HepG2 (cell line): Measurements from ENCODE around the gene CLPTM1. TPM values are rescaled to one million over a fixed set of nuclear protein-coding genes. Genes with fewer than 3 reads are reported as not detected.

Experiments used
- CBX5 ChIP-seq: sonication (generic); formaldehyde crosslinking; IDR thresholded peaks from 2 replicates; pipeline ENCODE4 v1.4.0; 2020; ENCODE audit warnings: missing genetic modification reagents, borderline replicate concordance
- HMG20A ChIP-seq: IDR thresholded peaks from 2 replicates; pipeline ENCODE4 v1.6.1; 2016; ENCODE audit warnings: borderline replicate concordance
- MZF1 ChIP-seq: sonication (generic); formaldehyde crosslinking; IDR thresholded peaks from 2 replicates; pipeline ENCODE4 v1.8.1; 2023; ENCODE audit warnings: mild to moderate bottlenecking, missing genetic modification reagents, borderline replicate concordance
- XBP1 ChIP-seq: sonication (generic); formaldehyde crosslinking; IDR thresholded peaks from 2 replicates; pipeline ENCODE4 v1.5.0; 2020; ENCODE audit warnings: missing genetic modification reagents
- ZHX2 ChIP-seq, 2 experiments: sonication (generic) in 1 of 2; formaldehyde crosslinking in 1 of 2; IDR thresholded peaks; 2 replicates each; pipeline versions ENCODE4 v1.6.1 to v1.9.0; 2014 to 2022; ENCODE audit warnings: antibody characterized with exemption in 1 of 2, borderline replicate concordance in 1 of 2, inconsistent platforms in 1 of 2, low read depth in 1 of 2, missing genetic modification reagents in 1 of 2
- ZNF44 ChIP-seq: sonication (generic); formaldehyde crosslinking; IDR thresholded peaks from 2 replicates; pipeline ENCODE4 v1.5.1; 2020; ENCODE audit warnings: mild to moderate bottlenecking, missing genetic modification reagents
- ZNF501 ChIP-seq: sonication (generic); formaldehyde crosslinking; IDR thresholded peaks from 2 replicates; pipeline ENCODE4 v1.5.1; 2020; ENCODE audit warnings: mild to moderate bottlenecking, moderate library complexity, missing genetic modification reagents
- ZNF646 ChIP-seq: sonication (generic); formaldehyde crosslinking; IDR thresholded peaks from 2 replicates; pipeline ENCODE4 v1.9.0; 2021; ENCODE audit warnings: mild to moderate bottlenecking, missing genetic modification reagents
- polyA plus RNA-seq, 8 experiments: library from polyadenylated mRNA; depleted of rRNA in 3 of 8; stranded (reverse) in 7 of 8; unstranded in 1 of 8; fragments of >200 nt; fragmentation: Illumina TruSeq in 4 of 8; extraction: Trizol in 4 of 8; gene quantifications; 2 replicates each; pipeline versions ENCODE4 v1.2.1 to v1.2.3, GENCODE V29; 2011 to 2016; ENCODE audit warnings: low read depth in 4 of 8, missing spikeins in 1 of 8, mixed read lengths in 1 of 8; ENCODE audit not compliant: insufficient read depth in 1 of 8
- total RNA-seq, 5 experiments: library from RNA; depleted of rRNA; stranded (reverse); fragments of >200 nt; fragmentation: Illumina TruSeq; extraction: Trizol; gene quantifications; 2 replicates each; pipeline ENCODE4 v1.2.3, GENCODE V29; 2016; ENCODE audit warnings: low read depth in 1 of 5
- TF ChIP-seq, protein P1 (sequence below): sonication (generic); formaldehyde crosslinking; IDR thresholded peaks from 2 replicates; pipeline ENCODE4 v1.8.0; 2022; ENCODE audit warnings: missing genetic modification reagents, mild to moderate bottlenecking, moderate library complexity, borderline replicate concordance
- TF ChIP-seq, protein P2 (sequence below): sonication (generic); formaldehyde crosslinking; IDR thresholded peaks from 2 replicates; pipeline ENCODE4 v1.8.0; 2022; ENCODE audit warnings: mild to moderate bottlenecking, missing genetic modification reagents, moderate library complexity

Gene CLPTM1
- total and polyA plus RNA-seq, 2 of the 13 experiments (the other 11 are each of a cell fraction or from before 2014, with no cell fraction given), result 34.9 to 42.8 TPM

DNA sequence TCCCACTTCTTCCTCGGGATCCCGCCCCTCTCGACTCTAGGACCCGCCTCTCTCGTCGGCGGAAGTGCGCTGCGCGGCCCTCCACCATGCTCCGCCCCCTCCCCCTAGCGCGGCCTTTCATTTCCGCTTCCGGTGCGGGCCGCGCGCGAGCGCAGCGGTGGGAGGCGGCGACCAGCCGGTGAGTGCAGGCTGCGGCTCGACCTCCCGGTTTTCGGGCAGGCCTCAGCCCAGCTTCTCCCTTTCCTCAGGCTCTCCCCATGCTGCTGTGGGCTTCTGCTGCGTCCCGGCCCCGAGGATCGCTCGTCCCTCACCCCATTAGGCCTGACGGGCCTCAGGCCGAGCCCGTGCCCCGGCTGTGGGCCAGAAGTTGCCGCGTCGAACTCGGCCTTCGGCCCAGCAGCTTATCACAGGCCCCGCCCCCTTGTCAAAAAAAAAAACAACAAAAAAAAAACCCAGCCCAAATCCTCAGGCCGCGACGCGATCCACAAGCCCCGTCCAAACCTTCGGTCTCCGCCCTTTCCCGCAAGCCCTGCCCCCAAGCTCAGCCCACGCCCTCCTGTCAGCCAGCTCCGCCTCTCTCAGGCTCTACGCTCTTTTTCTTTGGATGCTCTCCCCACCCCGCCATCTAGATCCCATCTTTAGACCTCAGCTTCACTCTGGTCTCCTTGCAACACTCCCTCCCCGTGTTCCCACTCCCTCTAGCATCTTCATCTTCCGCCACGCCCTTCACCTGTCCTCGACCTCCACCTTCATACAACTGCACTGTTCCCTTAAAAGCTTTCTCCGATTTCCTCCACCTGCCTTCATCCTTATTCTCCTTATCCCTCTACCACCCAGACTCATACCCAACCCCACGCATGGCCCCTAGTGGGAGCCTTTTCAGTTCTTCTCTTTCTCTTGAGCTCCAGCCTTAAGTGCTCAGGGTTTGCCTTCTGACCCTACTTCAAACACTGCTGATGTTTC lies 84.0 kb downstream of the CLPTM1 start, which contains the start of gene CLASRP (continued):
- TF ChIP-seq HMG20A (CRISPR knock-in tag) (no peak), XBP1 (no peak), CBX5 (CRISPR knock-in tag) (no peak), ZHX2 (IDR thresholded peaks at IDR 0.05; ENCODE audit: low read depth) (0 out of 2 replicates have a peak, but pooled peaks have one; percentile 58), ZHX2 (CRISPR knock-in tag; IDR thresholded peaks at IDR 0.05; ENCODE audit: borderline replicate concordance) (peak; percentile 75; the same call in 1 of the 2 replicates), ZNF501 (peak; percentile 85), MZF1 (CRISPR knock-in tag) (no peak), ZNF646 (no peak), ZNF44 (CRISPR knock-in tag) (no peak)
- TF ChIP-seq, protein P1, sequence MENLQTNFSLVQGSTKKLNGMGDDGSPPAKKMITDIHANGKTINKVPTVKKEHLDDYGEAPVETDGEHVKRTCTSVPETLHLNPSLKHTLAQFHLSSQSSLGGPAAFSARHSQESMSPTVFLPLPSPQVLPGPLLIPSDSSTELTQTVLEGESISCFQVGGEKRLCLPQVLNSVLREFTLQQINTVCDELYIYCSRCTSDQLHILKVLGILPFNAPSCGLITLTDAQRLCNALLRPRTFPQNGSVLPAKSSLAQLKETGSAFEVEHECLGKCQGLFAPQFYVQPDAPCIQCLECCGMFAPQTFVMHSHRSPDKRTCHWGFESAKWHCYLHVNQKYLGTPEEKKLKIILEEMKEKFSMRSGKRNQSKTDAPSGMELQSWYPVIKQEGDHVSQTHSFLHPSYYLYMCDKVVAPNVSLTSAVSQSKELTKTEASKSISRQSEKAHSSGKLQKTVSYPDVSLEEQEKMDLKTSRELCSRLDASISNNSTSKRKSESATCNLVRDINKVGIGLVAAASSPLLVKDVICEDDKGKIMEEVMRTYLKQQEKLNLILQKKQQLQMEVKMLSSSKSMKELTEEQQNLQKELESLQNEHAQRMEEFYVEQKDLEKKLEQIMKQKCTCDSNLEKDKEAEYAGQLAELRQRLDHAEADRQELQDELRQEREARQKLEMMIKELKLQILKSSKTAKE (CRISPR knock-in tag), result no peak
- TF ChIP-seq, protein P2, sequence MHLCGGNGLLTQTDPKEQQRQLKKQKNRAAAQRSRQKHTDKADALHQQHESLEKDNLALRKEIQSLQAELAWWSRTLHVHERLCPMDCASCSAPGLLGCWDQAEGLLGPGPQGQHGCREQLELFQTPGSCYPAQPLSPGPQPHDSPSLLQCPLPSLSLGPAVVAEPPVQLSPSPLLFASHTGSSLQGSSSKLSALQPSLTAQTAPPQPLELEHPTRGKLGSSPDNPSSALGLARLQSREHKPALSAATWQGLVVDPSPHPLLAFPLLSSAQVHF (CRISPR knock-in tag), result no peak
